Right renal pelvis (tissue), 4 donors: ENCODE measurements around the gene CREG1. TPM values are rescaled to one million over a fixed set of nuclear protein-coding genes. Genes with fewer than 3 reads are reported as not detected.

Experiments
- DNase-seq, 4 donors: peaks; one replicate each; pipeline ENCODE4 v3.0.0-alpha.2; 2013; ENCODE audit warnings: low read depth in 4 of 4, low spot score in 3 of 4, missing footprints in 1 of 4
- polyA plus RNA-seq, 4 donors: library from polyadenylated mRNA; unstranded; fragments of 120-200 nt; gene quantifications; one replicate each; pipeline ENCODE4 v1.2.1, GENCODE V29; 2013; ENCODE audit not compliant: insufficient read length in 4 of 4

The CREG1 gene
- polyA plus RNA-seq, 4 donors: 119 to 146 (median 134) TPM

- no peak for DNase-seq
Measured at GRCh38 chr1:167510244-167510643, 43.3 kb downstream of the CREG1 start.

- DNase-seq: no peak
Measured at GRCh38 chr1:167509587-167509986, 44.0 kb downstream of the CREG1 start.

- no peak for DNase-seq
Measured at GRCh38 chr1:167507719-167508118, 45.8 kb downstream of the CREG1 start.

- no peak for DNase-seq
Measured at GRCh38 chr1:167504467-167504827, 49.1 kb downstream of the CREG1 start.

- no peak for DNase-seq
Measured at GRCh38 chr1:167503626-167504466, 49.7 kb downstream of the CREG1 start.

GRCh38 chr1:167502719-167503462 is 50.7 kb downstream of the CREG1 start:
- no peak for DNase-seq

GRCh38 chr1:167502192-167502551 is 51.4 kb downstream of the CREG1 start:
- DNase-seq: no peak

GRCh38 chr1:167501515-167502191 is 51.9 kb downstream of the CREG1 start:
- DNase-seq: no peak

- DNase-seq: no peak
Measured at GRCh38 chr1:167500283-167500860, 53.2 kb downstream of the CREG1 start.

GRCh38 chr1:167499664-167500101 is 53.9 kb downstream of the CREG1 start:
- no peak for DNase-seq

GRCh38 chr1:167499106-167499505 is 54.5 kb downstream of the CREG1 start:
- no peak for DNase-seq

GRCh38 chr1:167496797-167497619 is 56.6 kb downstream of the CREG1 start:
- DNase-seq: no peak

GRCh38 chr1:167493372-167493771 is 60.2 kb downstream of the CREG1 start:
- no peak for DNase-seq

- DNase-seq: no peak
Measured at GRCh38 chr1:167492481-167492910, 61.1 kb downstream of the CREG1 start.

GRCh38 chr1:167491586-167492461 is 61.7 kb downstream of the CREG1 start:
- no peak for DNase-seq
